Measurements from ENCODE around the gene LAPTM4A.

LAPTM4A gene

GRCh38 chr2:19993731-19994130 is 57.7 kb downstream of the LAPTM4A start:
- no peaks in the 10 kb centered on the region for H3K27me3 ChIP-seq (ENCODE audit: control insufficient read depth, insufficient read depth, low read length)
- H3K27ac ChIP-seq (ENCODE audit: low read depth, low read length) = no peak overlapping the region
- H3K4me1 ChIP-seq (ENCODE audit: control insufficient read depth, insufficient read depth, low read length) = peaks cover 14% of the 10 kb centered on the region; the same call in 1 of the 2 replicates
- H3K4me3 ChIP-seq (ENCODE audit: low read depth, low read length) = no peak overlapping the region
- no peak overlapping the region for H3K9ac ChIP-seq (ENCODE audit: low read depth, low read length)
- no peaks in the 10 kb centered on the region for H3K9me3 ChIP-seq (ENCODE audit: control insufficient read depth, insufficient read depth, low read length)
- no peaks in the 10 kb centered on the region for H3K36me3 ChIP-seq (ENCODE audit: control insufficient read depth, insufficient read depth, low read length)

GRCh38 chr2:19991895-19992294 is 59.5 kb downstream of the LAPTM4A start:
- Histone ChIP-seq H3K4me3 (ENCODE audit: low read depth, low read length) (no peak overlapping the region), H3K9me3 (ENCODE audit: control insufficient read depth, insufficient read depth, low read length) (no peaks in the 10 kb centered on the region), H3K36me3 (ENCODE audit: control insufficient read depth, insufficient read depth, low read length) (peaks cover 3% of the 10 kb centered on the region), H3K27ac (ENCODE audit: low read depth, low read length) (no peak overlapping the region), H3K9ac (ENCODE audit: low read depth, low read length) (no peak overlapping the region), H3K27me3 (ENCODE audit: control insufficient read depth, insufficient read depth, low read length) (no peaks in the 10 kb centered on the region), H3K4me1 (ENCODE audit: control insufficient read depth, insufficient read depth, low read length) (peaks cover 24% of the 10 kb centered on the region; the same call in 1 of the 2 replicates)

- Histone ChIP-seq H3K27ac (ENCODE audit: low read depth, low read length) (peak overlapping the region; percentile 90), H3K9ac (ENCODE audit: low read depth, low read length) (peak overlapping the region; percentile 64), H3K9me3 (ENCODE audit: control insufficient read depth, insufficient read depth, low read length) (no peaks in the 10 kb centered on the region), H3K27me3 (ENCODE audit: control insufficient read depth, insufficient read depth, low read length) (no peaks in the 10 kb centered on the region), H3K36me3 (ENCODE audit: control insufficient read depth, insufficient read depth, low read length) (peaks cover 9% of the 10 kb centered on the region), H3K4me1 (ENCODE audit: control insufficient read depth, insufficient read depth, low read length) (peaks cover 24% of the 10 kb centered on the region; the same call in 1 of the 2 replicates), H3K4me3 (ENCODE audit: low read depth, low read length) (peak overlapping the region; percentile 93)
Measured at GRCh38 chr2:19990416-19990728, 61.1 kb downstream of the LAPTM4A start.

- no peaks in the 10 kb centered on the region for H3K27me3 ChIP-seq (ENCODE audit: control insufficient read depth, insufficient read depth, low read length)
- peak within 1 kb of the TSS; percentile 90 for H3K27ac ChIP-seq (ENCODE audit: low read depth, low read length)
- H3K36me3 ChIP-seq (ENCODE audit: control insufficient read depth, insufficient read depth, low read length) = peaks cover 10% of the 10 kb centered on the region
- H3K4me1 ChIP-seq (ENCODE audit: control insufficient read depth, insufficient read depth, low read length) = peaks cover 24% of the 10 kb centered on the region; the same call in 1 of the 2 replicates
- peak within 1 kb of the TSS; percentile 93 for H3K4me3 ChIP-seq (ENCODE audit: low read depth, low read length)
- no peaks in the 10 kb centered on the region for H3K9me3 ChIP-seq (ENCODE audit: control insufficient read depth, insufficient read depth, low read length)
- peak within 1 kb of the TSS; percentile 64 for H3K9ac ChIP-seq (ENCODE audit: low read depth, low read length)
Measured at GRCh38 chr2:19989667-19990415, 61.6 kb downstream of the LAPTM4A start, which contains the start of gene WDR35. Gene WDR35 (minus strand): TSS chr2:19990105. CDS start chr2:19990015, 90 bp downstream.

GRCh38 chr2:19989342-19989666 is 62.1 kb downstream of the LAPTM4A start:
- H3K27ac ChIP-seq (ENCODE audit: low read depth, low read length) = peak overlapping the region; percentile 90
- H3K4me3 ChIP-seq (ENCODE audit: low read depth, low read length) = peak overlapping the region; percentile 93
- no peaks in the 10 kb centered on the region for H3K27me3 ChIP-seq (ENCODE audit: control insufficient read depth, insufficient read depth, low read length)
- no peaks in the 10 kb centered on the region for H3K9me3 ChIP-seq (ENCODE audit: control insufficient read depth, insufficient read depth, low read length)
- peak overlapping the region; percentile 52 for H3K9ac ChIP-seq (ENCODE audit: low read depth, low read length)
- peaks cover 15% of the 10 kb centered on the region for H3K36me3 ChIP-seq (ENCODE audit: control insufficient read depth, insufficient read depth, low read length)
- peaks cover 24% of the 10 kb centered on the region; the same call in 1 of the 2 replicates for H3K4me1 ChIP-seq (ENCODE audit: control insufficient read depth, insufficient read depth, low read length)

GRCh38 chr2:19988600-19988999 is 62.8 kb downstream of the LAPTM4A start:
- Histone ChIP-seq H3K27ac (ENCODE audit: low read depth, low read length) (no peak overlapping the region), H3K4me1 (ENCODE audit: control insufficient read depth, insufficient read depth, low read length) (peaks cover 24% of the 10 kb centered on the region; the same call in 1 of the 2 replicates), H3K36me3 (ENCODE audit: control insufficient read depth, insufficient read depth, low read length) (peaks cover 21% of the 10 kb centered on the region), H3K4me3 (ENCODE audit: low read depth, low read length) (peak overlapping the region; percentile 93), H3K9me3 (ENCODE audit: control insufficient read depth, insufficient read depth, low read length) (no peaks in the 10 kb centered on the region), H3K27me3 (ENCODE audit: control insufficient read depth, insufficient read depth, low read length) (no peaks in the 10 kb centered on the region), H3K9ac (ENCODE audit: low read depth, low read length) (0 out of 2 replicates have a peak overlapping the region, but pooled peaks have one; percentile 52)

- Histone ChIP-seq H3K9ac (ENCODE audit: low read depth, low read length) (no peak overlapping the region), H3K27ac (ENCODE audit: low read depth, low read length) (no peak overlapping the region), H3K27me3 (ENCODE audit: control insufficient read depth, insufficient read depth, low read length) (no peaks in the 10 kb centered on the region), H3K4me3 (ENCODE audit: low read depth, low read length) (peak overlapping the region; percentile 93), H3K4me1 (ENCODE audit: control insufficient read depth, insufficient read depth, low read length) (peaks cover 24% of the 10 kb centered on the region; the same call in 1 of the 2 replicates), H3K9me3 (ENCODE audit: control insufficient read depth, insufficient read depth, low read length) (no peaks in the 10 kb centered on the region), H3K36me3 (ENCODE audit: control insufficient read depth, insufficient read depth, low read length) (peaks cover 23% of the 10 kb centered on the region)
Measured at GRCh38 chr2:19987936-19988335, 63.5 kb downstream of the LAPTM4A start.

All from HUES48 (cell line).